Measurements from ENCODE around the gene WWP2.

WWP2 gene

GRCh38 chr16:69890892-69891282 lies 128.8 kb downstream of the WWP2 start:
- no peak for DNase-seq

DNA sequence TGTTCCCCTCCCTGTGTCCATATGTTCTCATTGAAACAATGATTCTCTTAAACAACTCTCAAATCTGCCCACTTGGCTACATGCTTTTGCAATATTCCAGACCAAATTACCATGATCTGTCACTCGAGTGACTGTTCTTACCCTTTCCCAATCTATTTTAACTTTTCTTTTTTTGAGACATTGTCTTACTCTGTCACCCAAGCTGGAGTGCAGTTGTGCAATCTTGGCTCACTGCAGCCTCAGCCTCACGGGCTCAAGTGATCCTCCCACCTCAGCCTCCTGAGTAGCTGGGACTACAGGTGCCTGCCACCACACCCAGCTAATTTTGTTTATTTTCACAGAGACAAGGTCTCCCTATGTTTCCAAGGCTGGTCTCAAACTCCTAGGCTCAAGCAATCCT lies 130.2 kb downstream of the WWP2 start:
- DNase-seq, result peak; percentile 2

GRCh38 chr16:69893106-69893505 lies 131.0 kb downstream of the WWP2 start:
- DNase-seq, result no peak

- DNase-seq, result no peak
These were observed 132.5 kb downstream of the WWP2 start for GRCh38 chr16:69894676-69895075.

DNA sequence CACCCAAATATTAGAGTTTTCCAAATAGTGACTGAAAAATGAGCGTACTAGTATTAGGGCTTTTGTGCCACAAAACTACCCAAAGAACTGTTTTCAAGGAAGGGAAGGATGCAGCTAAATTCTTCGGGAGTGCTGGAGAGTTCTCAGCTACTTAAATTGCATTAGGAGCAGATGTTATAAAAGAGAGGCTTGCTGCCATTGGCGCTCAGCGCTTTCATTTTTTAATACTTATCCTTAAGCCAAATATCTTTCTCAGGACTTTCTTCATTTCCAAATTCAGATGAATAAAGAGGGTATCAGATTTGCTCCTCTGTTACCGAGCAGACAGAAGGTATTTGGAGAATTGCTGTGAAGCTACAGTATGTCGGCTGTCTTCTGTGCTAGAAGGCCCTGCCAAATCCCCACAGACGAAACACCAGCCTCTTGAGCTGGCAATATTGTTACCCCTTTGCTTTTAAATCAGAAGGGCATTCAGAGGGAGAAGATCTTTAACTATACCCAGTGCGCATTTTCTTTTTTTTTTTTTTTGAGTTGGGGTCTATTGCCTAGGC lies 141.8 kb downstream of the WWP2 start:
- no peak for DNase-seq

- DNase-seq, result no peak
These were observed 142.5 kb downstream of the WWP2 start for GRCh38 chr16:69904495-69905170.

DNA sequence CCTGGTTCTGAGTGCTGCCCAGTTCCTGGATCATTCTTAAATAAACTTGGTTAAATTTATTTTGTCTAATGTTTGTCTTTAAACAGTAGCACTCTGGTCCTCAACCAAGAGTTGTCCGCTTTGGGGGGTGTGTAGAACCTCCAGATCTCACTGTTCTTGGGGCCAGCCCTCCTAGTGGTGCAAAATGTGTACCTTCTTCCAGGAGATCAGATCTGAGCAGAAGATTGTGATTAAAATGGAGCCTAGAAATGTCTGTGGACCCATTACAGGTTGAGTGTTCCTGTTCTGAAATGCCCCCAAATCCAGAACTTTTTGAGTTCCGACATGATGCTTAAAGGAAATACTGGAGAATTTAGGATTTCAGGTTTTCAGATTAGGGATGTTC lies 143.0 kb downstream of the WWP2 start:
- DNase-seq, result no peak

DNA sequence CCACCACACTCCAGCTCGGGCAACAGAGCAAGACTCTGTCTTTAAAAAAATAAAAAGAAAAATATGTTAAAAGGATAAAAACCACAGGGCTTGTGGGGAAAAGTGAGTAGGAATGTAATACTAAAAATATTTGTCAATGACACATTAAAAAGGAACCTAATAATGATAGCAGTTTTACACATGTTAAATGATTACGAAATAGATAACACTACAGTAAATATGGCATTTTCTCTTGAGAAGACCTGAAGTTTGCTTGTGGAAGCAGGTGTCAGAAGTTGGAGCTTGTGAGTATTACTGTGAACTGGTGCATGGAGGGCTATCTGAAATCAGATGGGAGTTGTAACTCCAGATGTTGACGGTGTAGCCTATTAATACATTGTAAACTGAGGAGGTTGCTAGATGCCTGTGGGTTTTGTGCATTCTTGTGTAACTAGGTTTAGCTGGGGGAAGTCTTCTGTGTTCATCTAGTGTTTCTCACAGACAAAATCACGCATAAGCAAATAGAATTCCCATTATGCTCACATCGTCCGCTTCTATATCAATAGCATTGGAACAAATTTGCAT lies 144.8 kb downstream of the WWP2 start:
- no peak for DNase-seq

DNA sequence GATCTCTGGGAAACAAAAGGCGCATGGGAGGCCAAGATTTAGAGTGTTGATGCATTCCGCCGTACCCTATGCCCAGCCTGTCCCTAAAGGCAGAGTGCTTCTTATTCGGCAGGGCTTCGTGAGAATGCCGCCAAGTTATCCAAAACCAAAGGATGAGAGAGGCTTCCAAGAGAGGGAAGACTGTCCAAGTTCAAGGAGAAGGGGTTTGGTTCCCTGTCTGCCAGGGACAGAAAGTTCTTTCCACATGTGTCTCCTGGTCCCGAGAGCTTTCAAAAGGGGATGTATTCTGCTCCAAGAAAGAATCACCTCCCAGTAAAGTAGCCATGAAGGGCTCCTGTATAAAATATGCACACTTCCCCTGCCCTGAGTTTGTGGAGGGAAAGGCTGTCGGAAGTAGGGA lies 146.9 kb downstream of the WWP2 start:
- DNase-seq, result no peak

GRCh38 chr16:69909760-69910159 lies 147.6 kb downstream of the WWP2 start:
- DNase-seq, result no peak

DNA sequence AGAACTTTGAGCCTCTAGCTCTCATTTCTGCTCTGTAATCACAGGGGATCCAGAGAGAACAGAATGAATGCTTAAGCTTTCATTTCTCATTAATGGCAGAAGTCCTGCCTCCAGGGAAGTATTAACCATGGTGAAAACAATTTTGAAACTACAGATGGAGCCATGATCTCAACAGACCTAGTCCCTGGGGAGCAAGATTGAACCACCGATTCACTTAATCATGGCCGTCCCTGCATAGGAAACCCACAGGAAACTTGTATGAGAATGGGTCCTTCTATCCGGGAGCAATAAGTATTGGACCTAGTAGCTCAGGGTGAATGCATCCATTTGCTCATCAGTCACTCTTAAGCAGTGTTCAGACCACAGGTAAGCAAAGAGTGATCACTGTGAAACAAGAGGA lies 148.8 kb downstream of the WWP2 start:
- DNase-seq, result no peak

DNA sequence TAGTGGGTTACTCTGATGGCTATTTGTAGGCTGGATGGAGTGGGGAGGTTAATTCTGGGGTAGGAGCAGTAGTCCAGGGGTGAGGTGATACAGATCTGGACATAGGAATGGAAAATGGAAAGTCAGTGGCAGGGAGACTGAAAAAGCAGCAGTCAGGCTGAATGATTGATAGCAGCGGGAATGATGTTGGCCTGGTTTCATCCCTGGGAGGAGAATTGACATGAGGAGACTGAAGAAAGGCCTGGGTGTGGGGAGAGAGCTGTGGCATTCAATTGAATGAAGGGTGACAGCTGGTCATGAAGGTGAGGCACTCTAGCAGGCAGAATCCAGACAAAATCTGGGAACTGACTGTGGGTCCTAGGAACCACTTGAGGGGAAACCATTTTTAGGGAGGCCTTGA lies 154.3 kb downstream of the WWP2 start:
- DNase-seq, result no peak

DNA sequence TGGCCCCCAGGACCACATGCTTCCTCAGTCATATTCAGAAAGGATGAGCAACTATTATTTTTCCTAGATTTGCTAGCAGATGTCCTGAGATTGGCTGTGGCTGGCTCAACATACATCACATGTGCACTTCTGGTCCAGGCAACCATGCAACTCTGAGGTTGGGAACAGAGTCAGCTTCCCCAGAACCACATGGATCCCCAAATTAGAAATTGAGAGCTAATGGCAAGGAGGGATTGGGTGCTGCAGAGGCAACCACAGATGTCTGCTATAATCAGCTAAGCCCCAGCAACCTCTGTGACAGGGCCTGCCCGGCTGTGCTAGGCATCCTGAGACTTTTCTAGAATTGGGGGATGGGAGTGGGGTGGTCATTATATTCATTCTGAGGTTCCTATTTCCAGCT lies 155.2 kb downstream of the WWP2 start:
- no peak for DNase-seq

GRCh38 chr16:69917739-69918138 lies 155.6 kb downstream of the WWP2 start:
- no peak for DNase-seq

DNA sequence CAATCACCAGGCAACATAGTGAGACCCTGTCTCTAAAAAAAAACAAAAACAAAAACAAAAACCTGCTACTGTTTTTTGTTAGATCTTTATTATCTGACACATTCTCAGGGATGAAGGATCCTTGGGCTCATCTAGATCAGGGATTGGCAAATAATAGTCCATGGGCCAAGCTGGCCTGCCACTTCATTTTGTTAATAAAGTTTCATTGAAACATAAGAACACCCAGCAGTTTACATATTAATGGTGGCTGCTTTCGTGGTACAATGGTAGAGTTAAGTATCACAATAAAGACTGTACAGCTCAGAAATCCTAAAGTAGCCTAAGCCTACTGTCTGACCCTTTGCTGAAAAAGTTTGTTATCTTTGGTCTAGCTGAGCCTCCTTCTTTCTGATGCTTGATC lies 156.1 kb downstream of the WWP2 start:
- no peak for DNase-seq

- no peak for DNase-seq
These were observed 159.0 kb downstream of the WWP2 start for GRCh38 chr16:69921127-69921526.

- no peak for DNase-seq
These were observed 160.1 kb downstream of the WWP2 start for GRCh38 chr16:69922200-69922599.

DNA sequence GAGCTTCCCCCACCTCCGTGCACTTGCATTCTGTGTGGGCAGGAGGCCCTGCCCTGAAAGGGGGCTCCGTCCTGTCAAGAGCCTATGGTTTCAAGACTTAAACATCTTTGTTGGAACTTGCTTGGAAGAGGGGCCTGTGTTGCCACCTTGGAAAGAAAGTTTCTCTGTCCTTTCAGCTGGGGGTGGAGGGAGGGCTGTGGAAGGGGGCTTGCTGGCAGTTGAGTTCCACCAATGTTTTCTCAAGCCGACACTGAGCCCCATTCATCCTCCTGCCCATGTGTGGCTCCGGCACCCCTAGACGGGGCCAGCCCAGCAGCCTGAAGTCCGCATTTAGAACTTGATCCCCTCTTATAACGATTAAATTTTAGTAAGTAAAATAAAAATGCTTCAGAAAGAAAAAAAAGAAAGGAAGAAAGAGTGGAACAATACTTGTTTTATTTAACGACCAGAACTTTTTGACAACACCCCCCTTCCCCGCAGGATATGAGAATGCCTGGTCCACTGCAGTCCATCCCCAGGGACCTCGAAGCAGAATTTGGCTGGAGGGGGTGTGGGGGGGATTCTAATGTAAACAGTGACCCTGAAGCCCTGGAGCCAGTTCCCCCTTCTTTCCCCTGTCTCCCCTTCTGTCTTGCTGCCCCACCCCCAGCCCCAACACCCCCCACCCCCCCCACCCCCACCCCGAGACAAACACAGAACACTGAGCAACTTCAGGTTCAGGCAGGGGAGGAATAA lies 162.1 kb downstream of the WWP2 start:
- no peak for DNase-seq

- DNase-seq, result no peak
These were observed 162.7 kb downstream of the WWP2 start for GRCh38 chr16:69924777-69925191.

DNA sequence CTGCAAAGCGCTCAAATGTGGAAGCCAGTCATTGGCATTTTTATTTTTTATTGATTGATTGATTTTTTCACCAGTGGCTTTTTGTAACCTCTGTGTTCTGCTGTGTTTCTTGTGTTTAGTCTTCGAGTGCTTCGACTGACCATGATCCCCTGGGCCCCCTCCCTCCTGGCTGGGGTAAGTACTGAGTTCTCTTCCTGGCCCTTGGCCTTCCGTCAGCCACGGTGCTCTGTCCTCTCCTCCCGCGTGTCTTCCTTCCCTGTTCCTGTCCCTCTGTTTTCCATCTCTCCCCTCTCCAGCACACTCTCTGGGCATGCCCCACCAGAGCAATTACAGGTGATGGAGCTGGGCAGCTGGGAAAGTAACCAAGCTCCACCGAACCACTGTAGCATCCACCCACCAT lies 163.2 kb downstream of the WWP2 start:
- DNase-seq, result no peak

DNA sequence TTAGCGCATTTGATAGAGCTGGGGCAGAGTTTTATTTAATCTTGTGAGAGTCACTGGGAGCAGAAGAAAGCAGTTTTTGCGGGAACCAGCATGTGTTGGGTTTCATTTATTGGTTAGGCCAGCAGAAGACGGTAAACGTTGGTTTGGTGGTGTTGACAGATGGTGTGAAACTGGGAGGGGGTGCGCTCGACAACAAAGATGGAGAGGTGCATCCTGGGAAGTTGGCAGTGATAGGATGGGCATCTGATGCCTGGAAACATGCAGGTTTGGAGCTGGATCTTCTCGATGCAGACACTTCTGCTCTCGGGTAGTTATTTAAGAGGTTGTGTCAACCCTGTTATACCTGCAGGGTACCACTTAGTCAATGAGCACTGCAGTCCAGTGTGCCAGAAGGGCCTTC lies 164.1 kb downstream of the WWP2 start:
- DNase-seq, result no peak

DNA sequence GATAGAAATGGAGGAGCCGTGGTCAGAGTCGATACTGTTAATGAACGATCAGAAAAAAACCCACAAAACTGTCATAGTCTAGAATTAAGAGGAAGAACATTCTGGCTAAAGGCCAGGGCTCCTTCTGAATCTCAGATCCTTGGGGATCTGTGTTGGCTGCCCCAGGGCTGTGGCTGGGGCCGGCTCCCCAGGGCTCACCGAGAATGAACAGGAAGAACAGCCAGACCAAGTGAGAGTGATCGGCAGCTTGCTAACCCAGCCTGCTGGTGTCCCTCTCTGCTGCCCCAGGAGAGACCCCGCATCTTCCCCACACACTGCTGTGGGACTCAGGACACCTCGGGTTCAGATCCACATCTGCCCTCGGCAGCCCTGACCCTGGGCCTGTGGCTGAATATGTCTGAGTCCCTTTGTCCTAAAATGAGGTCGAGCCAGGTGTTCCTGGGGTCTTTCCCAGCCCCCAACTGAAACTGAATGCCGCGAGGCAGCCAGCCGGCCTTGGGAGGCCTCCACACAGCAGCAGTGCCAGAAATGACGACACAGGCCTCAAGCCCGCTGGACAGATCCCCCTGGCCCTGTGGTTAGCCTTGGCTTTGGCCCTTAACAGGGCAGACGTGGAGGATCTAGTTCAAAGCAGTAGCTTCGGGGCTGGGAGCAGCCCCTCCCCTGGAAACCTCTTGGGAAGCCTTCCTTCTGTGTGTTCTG lies 165.1 kb downstream of the WWP2 start:
- DNase-seq, result no peak

GRCh38 chr16:69928856-69929400 lies 166.8 kb downstream of the WWP2 start:
- DNase-seq, result no peak

All from suppressor macrophage treated with lipopolysaccharide for 4 hours (primary cell).